ENCODE measurements around the gene TYK2.

The TYK2 gene

DNA sequence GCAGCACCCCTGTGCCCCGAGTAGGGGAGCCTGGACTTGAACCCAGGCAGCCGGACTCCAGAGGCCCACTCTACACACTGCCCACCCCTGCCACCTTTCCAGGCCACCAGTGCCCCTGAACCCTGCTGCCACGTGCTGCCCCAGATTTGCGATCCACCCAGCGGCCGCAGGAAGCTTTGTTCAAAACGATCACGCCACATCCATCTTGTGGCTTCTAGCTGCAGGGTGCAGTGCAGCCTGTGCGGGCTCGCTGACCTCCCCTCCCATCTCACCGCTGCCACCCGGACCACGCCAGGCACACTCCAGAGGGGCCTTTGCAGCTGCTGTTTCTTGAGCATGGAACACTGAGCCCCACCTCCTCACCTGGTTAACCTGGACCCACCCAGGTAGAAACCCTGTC, 50.8 kb downstream of the TYK2 start:
- H3K36me3 ChIP-seq (replicated peaks): peaks cover 64% of the 10 kb centered on the region
- in situ Hi-C loops (cut with MboI; ENCODE audit: low sequenced_read_pairs): no loop called here
- H3K4me3 ChIP-seq: no peak overlapping the region
- no peak for DNase-seq (ENCODE audit: low spot score in 2 of 2)
- H3K9me3 ChIP-seq: no peaks in the 10 kb centered on the region
- H3K4me1 ChIP-seq: peaks cover 4% of the 10 kb centered on the region
- H3K27me3 ChIP-seq (ENCODE audit: low read depth): no peaks in the 10 kb centered on the region

DNA sequence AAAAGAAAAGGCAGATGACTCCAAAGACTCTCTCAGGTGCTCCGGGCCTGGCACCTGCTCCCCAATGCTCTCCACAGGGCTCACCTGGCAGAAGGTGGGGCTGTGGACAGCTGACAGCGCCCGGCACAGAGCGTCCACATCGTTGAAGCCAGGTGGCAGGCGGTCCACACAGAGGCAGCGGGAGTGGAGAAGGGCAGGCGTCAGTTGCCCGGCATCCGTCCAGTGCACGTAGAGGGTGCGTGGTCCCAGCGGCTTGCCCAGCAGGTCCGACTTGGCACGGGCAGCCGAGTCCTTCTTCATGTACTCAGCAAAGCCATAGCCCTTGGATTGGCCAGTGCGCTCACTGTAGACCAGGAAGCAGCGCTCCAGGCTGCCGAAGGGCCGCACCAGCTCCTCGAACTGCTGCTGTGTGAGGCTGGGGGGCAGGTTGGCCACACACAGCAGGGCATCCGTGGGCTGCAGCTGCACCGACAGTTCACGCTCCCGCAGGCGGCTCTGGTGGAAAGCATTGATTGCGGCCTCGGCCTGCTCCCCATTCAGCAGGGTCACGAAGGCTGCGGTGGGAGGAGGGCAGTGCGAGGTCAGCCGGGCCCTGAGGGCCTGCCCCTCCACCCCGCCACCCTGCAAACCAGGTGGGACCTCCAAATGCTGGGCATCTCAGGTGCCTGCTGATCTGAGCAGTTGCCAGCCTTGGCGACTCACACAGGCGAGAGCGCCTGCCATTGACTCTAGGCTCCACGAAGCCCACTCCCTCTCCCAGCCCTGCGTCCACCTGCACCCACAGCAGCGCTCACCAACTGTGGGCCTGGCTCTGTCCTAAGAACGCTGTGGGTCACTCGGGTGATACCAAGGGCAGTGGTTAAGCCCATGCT, 51.6 kb downstream of the TYK2 start:
- H3K36me3 ChIP-seq (replicated peaks): peaks cover 70% of the 10 kb centered on the region
- H3K4me3 ChIP-seq: no peak overlapping the region
- H3K9me3 ChIP-seq: no peaks in the 10 kb centered on the region
- no peak for DNase-seq (ENCODE audit: low spot score in 2 of 2)
- in situ Hi-C loops (cut with MboI; ENCODE audit: low sequenced_read_pairs): no loop called here
- no peaks in the 10 kb centered on the region; the same call in 1 of the 2 replicates for H3K4me1 ChIP-seq
- H3K27me3 ChIP-seq (ENCODE audit: low read depth): no peaks in the 10 kb centered on the region

- no peaks in the 10 kb centered on the region for H3K9me3 ChIP-seq
- no peak overlapping the region for H3K4me3 ChIP-seq
- in situ Hi-C loops (cut with MboI; ENCODE audit: low sequenced_read_pairs): no loop called here
- DNase-seq (ENCODE audit: low spot score in 2 of 2): no peak
- H3K36me3 ChIP-seq (replicated peaks): peaks cover 75% of the 10 kb centered on the region
- no peaks in the 10 kb centered on the region; the same call in 1 of the 2 replicates for H3K4me1 ChIP-seq
- H3K27me3 ChIP-seq (ENCODE audit: low read depth): no peaks in the 10 kb centered on the region
These were observed 52.6 kb downstream of the TYK2 start for GRCh38 chr19:10327793-10328192.

DNA sequence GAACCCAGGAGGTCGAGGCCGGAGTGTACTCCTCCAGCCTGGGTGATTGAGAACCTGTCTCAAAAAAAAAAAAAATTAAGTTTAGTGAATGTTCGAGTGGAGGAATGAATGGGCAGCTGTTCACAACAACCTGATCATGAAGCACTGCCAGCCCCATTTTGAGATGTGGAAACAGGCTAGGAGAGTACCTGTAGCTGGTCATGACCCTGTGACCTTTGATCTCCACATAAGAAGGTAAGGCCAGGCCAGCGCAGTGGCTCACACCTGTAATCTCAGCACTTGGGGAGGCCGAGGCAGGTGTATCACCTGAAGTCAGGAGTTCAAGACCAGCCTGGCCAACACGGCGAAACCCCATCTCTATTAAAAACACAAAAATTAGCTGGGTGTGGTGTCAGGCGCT, 54.6 kb downstream of the TYK2 start:
- Histone ChIP-seq H3K36me3 (replicated peaks) (peaks cover 91% of the 10 kb centered on the region), H3K4me1 (no peaks in the 10 kb centered on the region), H3K9me3 (no peaks in the 10 kb centered on the region), H3K27me3 (ENCODE audit: low read depth) (no peaks in the 10 kb centered on the region), H3K4me3 (no peak overlapping the region)
- in situ Hi-C loops (cut with MboI; ENCODE audit: low sequenced_read_pairs): no loop called here
- no peak for DNase-seq (ENCODE audit: low spot score in 2 of 2)

- in situ Hi-C loops (cut with MboI; ENCODE audit: low sequenced_read_pairs): no loop called here
- Histone ChIP-seq H3K36me3 (replicated peaks) (peaks cover 78% of the 10 kb centered on the region), H3K4me3 (no peak overlapping the region), H3K9me3 (no peaks in the 10 kb centered on the region), H3K4me1 (no peaks in the 10 kb centered on the region), H3K27me3 (ENCODE audit: low read depth) (no peaks in the 10 kb centered on the region)
- DNase-seq (ENCODE audit: low spot score in 2 of 2): no peak
These were observed 58.2 kb downstream of the TYK2 start for GRCh38 chr19:10321874-10322835.

GRCh38 chr19:10321417-10321797, 59.0 kb downstream of the TYK2 start:
- Histone ChIP-seq H3K9me3 (no peaks in the 10 kb centered on the region), H3K36me3 (replicated peaks) (peaks cover 77% of the 10 kb centered on the region)

DNA sequence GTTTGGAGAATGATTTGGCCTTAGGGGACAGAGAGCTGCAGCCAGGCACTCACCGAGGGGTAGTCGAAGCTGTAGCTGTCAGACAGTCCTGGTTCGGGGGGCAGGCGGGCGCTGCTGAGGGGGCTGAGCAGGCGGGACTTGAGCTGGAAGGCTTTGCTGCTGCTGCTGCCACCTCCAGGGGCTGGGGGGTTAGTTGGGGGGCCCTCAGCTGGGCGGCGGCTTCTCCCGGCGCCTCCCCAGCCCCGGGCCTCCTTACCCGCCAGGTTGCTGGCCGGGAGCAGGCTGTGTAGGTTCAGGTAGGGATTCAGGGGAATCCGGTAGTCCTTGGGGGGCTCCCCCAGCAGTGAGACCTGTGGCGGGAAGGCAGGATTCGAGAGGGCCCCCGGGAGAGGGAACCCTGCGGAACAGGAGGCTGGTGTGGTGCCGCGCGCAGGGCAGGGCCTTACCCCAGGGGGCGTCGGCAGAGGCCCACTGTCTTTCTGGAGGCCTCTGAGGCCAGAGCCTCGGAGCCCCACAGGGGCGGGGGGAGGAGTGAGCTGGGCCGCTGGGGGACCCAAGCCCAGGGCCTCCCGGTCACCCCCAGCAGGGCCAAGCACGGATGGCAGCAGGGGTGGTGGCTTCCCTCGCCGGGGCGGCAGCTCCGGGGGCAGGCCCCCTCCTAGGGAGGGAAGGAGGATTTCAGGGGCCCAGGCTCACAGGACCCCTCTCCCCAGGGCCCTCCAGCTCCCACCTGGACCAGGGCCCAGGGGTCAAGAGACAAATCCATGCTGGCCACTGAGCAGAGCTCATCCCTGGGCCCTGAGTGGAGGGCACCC, 59.6 kb downstream of the TYK2 start:
- DNase-seq (ENCODE audit: low spot score in 2 of 2): no peak
- H3K36me3 ChIP-seq (replicated peaks): peaks cover 73% of the 10 kb centered on the region
- H3K27me3 ChIP-seq (ENCODE audit: low read depth): no peaks in the 10 kb centered on the region

More at GRCh38 chr19:10321417-10321797, 59.0 kb downstream of the TYK2 start:
- no peaks in the 10 kb centered on the region for H3K4me1 ChIP-seq
- DNase-seq (ENCODE audit: low spot score in 2 of 2): no peak
- no peak overlapping the region for H3K4me3 ChIP-seq
- H3K27me3 ChIP-seq (ENCODE audit: low read depth): no peaks in the 10 kb centered on the region
- in situ Hi-C loops (cut with MboI; ENCODE audit: low sequenced_read_pairs): no loop called here

DNA sequence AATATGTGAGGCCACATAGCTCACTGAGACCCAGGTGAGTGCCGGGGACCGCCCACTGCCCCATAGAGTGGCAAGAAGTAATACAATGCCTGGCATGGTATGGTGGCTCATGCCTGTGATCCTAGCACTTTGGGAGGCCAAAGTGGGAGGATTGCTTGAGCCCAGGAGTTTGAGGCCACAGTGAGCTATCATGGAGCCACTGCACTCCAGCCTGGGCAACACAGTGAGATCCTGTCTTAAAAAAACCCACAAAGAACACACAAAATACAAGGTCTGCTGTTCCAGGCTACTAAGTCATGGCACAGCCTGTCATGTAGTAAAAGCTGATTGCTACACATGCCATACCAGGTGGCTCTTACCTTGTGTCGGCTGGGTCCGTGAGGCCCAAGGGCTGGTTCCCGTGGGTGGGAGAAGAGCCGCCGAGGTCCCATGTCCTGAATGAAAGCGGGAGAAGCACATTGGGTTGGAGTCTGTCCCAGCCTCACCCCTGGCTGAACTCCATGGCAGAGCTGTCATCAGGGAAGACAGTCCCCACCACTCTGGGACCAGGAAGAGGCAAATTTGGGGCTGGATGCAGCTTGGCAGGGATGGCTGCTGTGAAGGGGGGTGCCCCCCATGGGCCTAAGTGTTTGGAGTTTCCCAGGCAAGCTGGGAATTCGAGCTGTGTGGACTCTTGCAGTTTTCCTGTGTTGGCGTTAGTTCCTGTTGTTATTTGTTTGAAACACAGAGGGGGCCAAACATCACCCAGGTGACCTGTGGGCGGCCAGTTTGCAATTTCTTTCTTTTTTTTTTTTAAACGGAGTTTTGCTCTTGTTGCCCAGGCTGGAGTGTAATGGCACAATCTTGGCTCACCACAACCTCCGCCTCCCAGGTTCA, 61.3 kb downstream of the TYK2 start:
- peaks cover 5% of the 10 kb centered on the region; the same call in 1 of the 2 replicates for H3K4me1 ChIP-seq
- H3K4me3 ChIP-seq: no peak overlapping the region
- DNase-seq (ENCODE audit: low spot score in 2 of 2): no peak
- H3K27me3 ChIP-seq (ENCODE audit: low read depth): no peaks in the 10 kb centered on the region
- in situ Hi-C loops (cut with MboI; ENCODE audit: low sequenced_read_pairs): no loop called here
- H3K9me3 ChIP-seq: no peaks in the 10 kb centered on the region
- peaks cover 61% of the 10 kb centered on the region for H3K36me3 ChIP-seq (replicated peaks)

More for the DNA sequence above, 59.6 kb downstream of the TYK2 start:
- H3K4me1 ChIP-seq: peaks cover 5% of the 10 kb centered on the region; the same call in 1 of the 2 replicates
- H3K4me3 ChIP-seq: no peak overlapping the region
- in situ Hi-C loops (cut with MboI; ENCODE audit: low sequenced_read_pairs): no loop called here
- no peaks in the 10 kb centered on the region for H3K9me3 ChIP-seq

DNA sequence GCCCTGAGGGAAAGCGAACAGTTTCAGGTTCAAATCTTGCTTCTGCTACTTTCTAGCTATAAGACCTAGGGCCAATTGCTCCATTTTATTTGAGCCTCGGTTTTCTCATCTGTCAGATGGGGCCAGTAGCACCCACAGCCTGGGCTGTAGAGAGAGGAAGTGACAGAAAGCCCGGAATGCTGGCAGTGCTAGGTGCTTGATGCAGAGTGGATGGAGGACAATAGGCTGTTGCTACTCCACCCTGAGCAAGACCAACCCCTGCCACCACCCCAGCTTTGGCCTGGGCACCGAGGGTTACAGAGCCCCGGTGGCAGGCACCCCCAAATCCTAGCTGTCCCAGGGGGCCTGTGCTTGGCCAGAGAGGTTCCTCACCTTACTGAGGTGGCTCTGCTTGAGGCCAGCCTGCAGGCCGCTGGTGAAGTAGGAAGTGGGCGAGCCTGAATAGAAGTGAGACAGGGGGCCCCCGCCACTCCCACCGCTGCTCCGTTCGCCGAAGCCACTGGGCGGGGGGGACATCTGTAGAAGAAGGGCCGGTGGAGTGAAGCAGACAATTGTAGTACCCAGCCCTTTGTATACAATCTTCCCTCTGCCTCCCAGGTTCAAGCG, 62.4 kb downstream of the TYK2 start:
- H3K27me3 ChIP-seq (ENCODE audit: low read depth): no peaks in the 10 kb centered on the region
- H3K4me3 ChIP-seq: no peak overlapping the region
- H3K36me3 ChIP-seq (replicated peaks): peaks cover 53% of the 10 kb centered on the region
- no peaks in the 10 kb centered on the region for H3K9me3 ChIP-seq
- H3K4me1 ChIP-seq: peaks cover 5% of the 10 kb centered on the region; the same call in 1 of the 2 replicates
- in situ Hi-C loops (cut with MboI; ENCODE audit: low sequenced_read_pairs): no loop called here
- DNase-seq (ENCODE audit: low spot score in 2 of 2): no peak

GRCh38 chr19:10317045-10317856, 63.1 kb downstream of the TYK2 start:
- no peak overlapping the region for H3K4me3 ChIP-seq
- in situ Hi-C loops (cut with MboI; ENCODE audit: low sequenced_read_pairs): no loop called here

DNA sequence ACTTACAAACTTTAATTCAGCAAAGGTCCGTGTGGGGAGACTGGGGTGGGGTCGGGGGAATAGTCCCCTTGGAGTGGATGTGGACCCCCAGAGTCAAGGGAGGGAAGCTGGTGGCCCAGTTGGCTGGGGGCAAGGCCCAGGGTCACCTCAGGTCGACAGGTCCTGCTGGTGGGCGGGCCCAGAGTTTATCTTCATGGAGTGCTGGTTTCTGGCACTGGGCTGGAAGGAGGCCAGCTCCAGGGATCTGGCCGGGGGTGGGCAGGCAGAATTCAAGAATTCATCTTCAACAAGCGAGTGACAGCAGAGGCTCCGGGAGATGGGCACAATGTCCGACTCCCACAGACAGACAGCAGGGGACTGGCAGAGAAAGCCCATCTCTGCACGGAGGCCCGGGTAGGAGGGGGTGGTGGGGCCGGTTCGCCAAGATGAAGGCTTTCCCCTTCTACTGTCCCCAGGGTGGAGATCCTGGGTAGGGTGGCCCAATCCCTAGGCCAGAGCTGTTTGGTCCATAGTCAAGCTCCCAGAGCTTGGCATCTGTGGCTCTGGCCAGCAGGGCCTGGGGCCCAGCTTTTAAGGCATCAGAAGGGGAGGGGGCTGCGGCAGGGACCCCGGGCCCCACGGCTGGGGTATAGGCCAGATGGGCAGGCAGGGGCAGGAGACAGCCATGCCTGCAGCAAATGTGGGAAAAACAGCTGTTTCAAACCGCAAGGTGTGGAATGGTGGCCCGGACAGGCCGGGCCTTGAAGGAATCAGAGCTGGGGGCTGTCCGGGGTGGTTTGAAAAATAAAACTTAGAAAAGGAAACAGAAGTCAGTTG, 63.9 kb downstream of the TYK2 start:
- in situ Hi-C loops (cut with MboI; ENCODE audit: low sequenced_read_pairs): no loop called here
- Histone ChIP-seq H3K9me3 (no peaks in the 10 kb centered on the region), H3K27me3 (ENCODE audit: low read depth) (no peaks in the 10 kb centered on the region), H3K4me1 (peaks cover 5% of the 10 kb centered on the region; the same call in 1 of the 2 replicates), H3K4me3 (peak overlapping the region; percentile 75), H3K36me3 (replicated peaks) (peaks cover 38% of the 10 kb centered on the region)
- DNase-seq (ENCODE audit: low spot score in 2 of 2): peak in 1 of 2 experiments; percentile 32

More at GRCh38 chr19:10317045-10317856, 63.1 kb downstream of the TYK2 start:
- Histone ChIP-seq H3K27me3 (ENCODE audit: low read depth) (no peaks in the 10 kb centered on the region), H3K36me3 (replicated peaks) (peaks cover 46% of the 10 kb centered on the region), H3K9me3 (no peaks in the 10 kb centered on the region), H3K4me1 (peaks cover 5% of the 10 kb centered on the region; the same call in 1 of the 2 replicates)
- no peak for DNase-seq (ENCODE audit: low spot score in 2 of 2)
